ENCODE results near the gene DOCK1.
"Not testable (repeated sequence)": the region's sequence is repeated elsewhere in the genome, so short reads cannot be mapped to it uniquely, and the experiment has no call there.

DOCK1 gene

DNA sequence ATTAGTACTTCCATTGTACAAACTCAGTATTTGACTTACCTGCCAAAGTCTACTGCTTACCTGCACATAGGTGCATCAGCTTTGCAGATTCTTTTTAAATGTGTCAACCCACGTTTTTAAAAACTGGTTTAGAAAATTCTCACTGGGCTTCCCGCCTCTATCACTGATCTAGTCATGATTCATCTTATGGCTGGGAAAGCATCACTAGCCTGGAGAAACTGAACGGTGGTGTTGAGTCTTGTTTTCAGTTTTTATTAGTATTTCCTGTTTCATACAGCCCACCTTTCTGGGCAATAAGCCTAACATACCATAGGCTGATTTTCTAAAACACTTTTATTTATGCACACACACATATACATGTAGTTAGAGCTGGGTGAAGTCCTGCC, 19.7 kb downstream of the DOCK1 start:
- DNase-seq (ENCODE audit: low spot score) = no peak

DNA sequence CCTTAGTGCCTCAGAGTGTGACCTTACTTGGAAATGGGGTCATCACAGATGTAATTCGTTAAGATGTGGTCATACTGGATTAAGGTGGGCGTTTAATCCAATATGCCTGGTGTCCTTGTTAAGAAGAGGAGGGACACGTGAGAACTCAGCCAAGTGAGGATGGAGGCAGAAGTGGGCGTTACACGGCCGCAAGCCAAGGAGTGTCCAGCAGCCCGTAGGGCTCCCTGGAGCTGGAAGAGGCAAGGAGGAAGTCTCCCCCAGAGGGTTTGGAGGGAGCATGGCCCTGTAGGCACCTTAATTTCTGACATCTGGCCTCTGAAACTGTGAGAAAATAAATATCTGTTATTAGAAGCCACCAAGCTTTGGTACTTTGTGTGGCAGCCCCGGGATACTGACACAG, 21.3 kb downstream of the DOCK1 start:
- DNase-seq (ENCODE audit: low spot score) = no peak

DNA sequence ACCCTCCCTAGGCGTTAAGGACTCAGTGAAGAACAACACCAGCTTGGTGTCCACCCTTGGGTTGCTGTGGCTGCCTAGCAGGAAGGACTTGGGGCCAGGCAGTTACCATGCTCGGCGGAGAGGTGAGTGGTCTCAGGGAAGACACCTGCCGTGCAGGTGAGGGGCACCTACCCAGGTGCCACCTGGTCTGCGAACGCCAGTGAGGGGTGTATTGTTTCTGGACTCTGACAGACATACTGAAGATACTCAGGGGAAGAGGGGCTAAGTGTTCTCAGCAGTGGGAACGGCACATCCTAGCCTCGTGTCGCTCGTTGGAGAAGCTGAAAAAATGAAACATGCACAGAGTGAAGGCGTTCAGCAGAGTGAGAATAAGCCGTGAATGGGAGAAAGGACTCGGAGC, 22.6 kb downstream of the DOCK1 start:
- no peak for DNase-seq (ENCODE audit: low spot score)

DNA sequence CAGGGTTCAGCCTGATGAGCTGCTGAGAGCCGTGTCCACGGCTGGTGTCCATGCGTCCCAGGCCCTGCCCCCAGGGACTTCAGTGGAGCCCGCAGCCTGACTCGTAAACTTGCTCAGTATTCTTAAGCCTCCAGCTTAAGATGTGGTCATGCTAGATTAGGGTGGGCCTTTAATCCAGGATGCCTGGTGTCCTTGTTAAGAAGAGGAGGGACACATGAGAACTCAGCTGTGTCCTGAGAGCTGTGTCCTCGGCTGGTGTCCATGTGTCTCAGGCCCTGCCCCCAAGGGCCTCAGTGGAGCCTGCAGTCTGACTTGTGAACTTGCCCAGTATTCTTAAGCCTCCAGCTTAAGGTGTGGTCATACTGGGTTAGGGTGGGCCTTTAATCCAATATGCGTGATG, 23.0 kb downstream of the DOCK1 start:
- DNase-seq (ENCODE audit: low spot score) = no peak

DNA sequence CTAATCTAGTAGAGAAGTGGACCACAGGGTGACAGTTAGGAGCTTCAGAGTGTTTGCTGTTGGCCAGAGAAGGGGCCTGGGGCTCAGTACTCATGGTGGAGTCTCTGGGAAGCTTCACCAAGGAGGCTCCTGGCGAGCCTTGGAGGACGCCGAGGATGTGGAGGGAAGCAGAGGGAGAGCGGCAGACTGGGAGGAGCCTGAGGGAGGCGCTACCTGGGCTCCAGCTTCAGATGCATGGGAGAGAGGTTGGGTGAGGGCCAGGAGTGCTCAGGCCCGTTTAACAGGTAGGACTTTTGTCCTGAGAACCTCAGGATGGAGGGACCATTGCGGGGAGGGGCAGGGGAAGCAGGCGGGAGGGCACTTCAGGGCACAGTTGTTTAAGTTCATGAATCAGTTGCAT, 24.2 kb downstream of the DOCK1 start:
- DNase-seq (ENCODE audit: low spot score) = no peak

DNA sequence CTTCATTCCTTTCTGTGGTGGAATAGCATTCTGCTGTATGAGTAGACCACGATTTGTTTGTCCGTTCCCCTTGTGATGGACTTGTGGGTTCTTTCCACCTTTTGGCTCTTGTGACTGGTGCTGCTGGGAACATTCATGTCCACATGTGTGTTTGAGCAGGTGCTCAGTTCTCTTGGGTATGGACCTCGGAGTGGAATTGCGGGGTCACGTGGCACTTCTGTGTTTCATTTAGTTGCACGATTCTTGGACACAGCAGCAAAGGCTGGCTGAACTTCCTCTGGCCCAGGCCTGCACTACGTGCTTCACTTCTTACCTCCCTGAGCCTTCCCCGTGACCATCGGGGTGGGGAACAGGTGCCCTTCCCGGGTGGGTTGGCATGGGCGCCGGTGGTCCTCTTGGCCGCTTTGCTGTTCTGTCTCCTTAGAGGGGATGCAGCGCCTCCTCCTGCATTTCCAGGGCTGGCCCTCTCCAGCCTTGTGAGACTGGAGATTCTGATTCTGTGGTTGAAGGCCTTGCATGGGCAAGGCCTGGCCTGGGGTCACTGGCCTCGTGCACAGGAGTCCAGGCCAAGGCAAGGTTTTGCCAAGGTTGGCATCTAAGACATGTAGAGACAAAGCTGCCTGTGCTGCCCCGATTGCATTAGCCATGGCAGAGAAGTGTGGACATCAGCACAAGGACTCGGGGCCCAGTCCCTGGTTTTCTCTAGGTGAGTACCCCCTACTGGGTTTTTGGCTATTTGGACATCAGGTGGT, 25.1 kb downstream of the DOCK1 start:
- DNase-seq (ENCODE audit: low spot score) = no peak

DNA sequence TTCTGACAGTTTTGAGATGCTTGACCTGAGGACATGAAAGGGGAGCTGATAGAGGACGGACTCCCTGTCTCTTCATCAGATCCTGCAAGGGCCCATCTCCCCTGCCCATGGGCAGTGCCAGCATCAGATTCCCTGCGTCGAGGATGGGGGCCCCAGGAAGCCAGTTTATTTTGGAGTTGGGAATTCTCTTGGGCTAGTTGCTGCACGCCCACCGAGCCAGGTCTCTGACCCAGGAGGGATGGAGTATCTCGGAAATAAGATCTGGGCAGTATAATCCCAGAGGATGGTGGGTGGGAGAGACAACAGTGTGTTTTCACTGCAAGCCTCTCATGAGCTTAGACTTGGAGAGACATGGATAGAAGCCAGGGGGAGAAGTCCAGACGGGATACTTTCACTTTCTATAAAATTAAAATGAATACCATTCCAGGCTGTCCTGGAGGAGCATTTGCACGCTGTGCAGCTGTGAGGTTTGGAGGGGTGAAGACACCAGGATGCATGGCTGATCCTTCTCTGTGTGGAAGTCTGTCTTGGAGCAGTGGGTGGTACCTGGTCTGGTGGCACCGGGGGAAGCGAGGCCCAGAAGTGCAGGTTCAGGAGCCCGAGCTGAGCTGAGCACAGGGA, 25.8 kb downstream of the DOCK1 start:
- no peak for DNase-seq (ENCODE audit: low spot score)

DNA sequence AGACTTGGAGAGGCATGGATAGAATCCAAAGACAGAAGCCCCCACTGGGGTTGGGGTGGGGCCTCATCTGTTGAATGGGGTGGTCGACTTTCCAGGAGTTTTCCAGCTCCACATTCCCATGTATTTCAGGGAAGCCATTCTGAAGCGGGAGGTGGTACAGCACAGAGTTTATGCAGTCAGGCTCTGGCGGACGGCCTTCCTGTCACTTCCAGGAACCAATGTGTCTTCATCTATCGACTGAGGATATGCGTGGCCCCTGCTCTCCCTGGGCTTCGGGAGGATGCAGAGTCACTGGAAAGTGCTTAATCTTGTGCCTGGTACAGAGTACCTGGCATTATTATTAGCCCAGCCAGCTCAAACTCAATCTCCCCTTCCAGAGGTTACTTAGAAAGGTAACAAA, 26.3 kb downstream of the DOCK1 start:
- DNase-seq (ENCODE audit: low spot score) = no peak

DNA sequence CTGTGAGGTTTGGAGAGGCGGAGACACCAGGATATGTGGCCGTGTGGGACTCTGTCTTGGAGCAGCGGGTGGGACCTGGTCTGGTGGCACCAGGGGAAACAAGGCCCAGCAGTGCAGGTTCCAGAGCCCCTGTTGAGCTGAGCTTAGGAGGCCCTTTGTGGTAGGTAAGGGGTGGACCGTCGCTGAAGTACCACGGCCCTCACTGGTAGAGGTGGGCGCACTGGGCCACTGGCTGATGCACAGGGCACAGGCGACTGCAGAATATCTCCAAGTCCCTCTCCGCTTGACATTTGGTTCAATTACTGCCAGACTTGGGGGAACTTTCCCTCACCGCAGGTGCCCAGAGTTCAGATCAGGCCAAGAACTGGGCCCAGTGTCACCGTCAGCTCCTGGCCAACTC, 27.3 kb downstream of the DOCK1 start:
- DNase-seq (ENCODE audit: low spot score) = no peak

DNA sequence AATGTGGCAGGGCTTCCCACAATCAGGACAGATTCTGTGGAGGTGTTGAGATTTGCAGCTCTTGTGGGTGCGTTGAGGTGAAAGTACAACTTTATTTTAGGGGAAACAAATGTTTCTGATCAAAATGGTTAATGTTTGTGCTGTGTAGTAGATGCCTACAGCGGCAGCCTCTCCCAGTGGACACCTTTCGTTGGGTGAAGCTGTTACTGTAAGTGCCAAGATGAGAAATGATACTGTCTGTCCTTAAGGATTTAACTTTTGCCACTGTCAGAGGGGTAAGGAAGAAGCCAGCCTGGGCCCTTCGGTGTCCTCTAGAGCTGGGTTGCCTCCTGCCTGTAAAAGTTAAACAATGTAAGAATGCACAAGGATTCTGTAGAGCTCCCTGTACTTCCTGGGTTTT, 27.9 kb downstream of the DOCK1 start:
- no peak for DNase-seq (ENCODE audit: low spot score)

DNA sequence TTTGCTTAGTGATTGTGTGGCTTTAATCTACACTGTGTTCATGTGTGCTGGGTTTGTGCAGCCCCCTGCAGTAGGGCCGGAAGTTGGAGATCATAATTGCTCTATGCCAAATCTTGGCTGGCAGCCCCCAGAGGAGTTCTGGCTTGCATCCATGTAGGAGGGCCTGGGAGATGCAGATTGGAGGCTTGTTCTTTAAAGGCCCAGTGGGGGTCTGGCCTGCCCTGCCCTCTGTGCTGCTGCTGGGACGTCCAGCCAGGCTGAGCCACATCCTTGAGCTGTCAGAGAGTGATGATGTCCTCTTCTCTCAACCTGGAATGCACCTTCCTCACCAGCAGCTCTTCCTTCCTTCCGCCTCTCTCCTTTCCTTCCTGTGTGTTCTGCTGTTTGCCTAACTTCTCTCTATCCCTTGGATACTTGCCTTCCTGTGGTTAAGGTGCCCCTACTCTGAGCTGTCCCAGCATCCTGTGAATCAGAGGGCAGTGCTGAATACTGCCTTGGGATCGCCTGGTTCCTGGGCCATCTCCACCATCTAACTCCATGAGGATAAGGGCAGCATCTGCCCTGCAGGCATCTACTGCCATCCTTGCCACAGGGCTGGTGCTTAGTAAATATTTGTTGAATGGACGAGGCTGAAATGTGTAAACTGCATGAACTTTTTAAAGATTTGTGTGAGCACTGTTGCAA, 30.2 kb downstream of the DOCK1 start:
- DNase-seq (ENCODE audit: low spot score) = no peak

DNA sequence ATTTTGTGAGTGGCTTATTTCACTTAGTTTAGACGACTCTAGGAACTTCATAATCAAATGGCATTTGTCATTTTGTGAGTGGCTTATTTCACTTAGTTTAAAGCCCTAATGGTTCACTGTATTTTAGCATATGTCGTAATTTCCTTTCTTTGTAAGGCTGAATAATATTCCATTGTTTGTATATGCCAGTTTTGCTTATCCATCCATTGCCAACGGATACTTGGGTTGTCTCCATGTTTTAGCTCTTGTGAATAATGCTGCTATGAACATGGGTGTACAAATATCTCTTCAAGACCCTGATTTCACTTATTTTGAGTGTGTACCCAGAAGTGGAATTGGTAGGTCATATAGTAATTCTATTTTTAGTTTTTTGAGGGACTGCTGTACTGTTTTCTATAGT, 31.8 kb downstream of the DOCK1 start:
- no peak for DNase-seq (ENCODE audit: low spot score)

DNA sequence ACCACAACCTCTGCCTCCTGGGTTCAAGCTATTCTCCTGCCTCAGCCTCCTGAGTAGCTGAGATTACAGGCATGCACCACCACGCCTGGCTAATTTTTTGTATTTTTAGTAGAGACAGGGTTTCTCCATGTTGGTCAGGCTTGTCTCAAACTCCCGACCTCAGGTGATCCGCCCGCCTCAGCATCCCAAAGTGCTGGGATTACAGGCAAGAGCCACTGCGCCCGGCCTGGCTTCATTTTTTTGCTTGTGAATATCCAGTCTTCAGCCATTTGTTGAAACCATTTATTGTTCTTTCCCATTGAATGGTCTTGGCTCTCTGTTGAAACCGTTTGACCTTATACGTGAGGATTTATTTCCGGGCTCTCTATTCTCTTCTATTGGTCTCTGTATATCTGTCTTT, 32.9 kb downstream of the DOCK1 start:
- not testable (repeated sequence) for DNase-seq (ENCODE audit: low spot score)

DNA sequence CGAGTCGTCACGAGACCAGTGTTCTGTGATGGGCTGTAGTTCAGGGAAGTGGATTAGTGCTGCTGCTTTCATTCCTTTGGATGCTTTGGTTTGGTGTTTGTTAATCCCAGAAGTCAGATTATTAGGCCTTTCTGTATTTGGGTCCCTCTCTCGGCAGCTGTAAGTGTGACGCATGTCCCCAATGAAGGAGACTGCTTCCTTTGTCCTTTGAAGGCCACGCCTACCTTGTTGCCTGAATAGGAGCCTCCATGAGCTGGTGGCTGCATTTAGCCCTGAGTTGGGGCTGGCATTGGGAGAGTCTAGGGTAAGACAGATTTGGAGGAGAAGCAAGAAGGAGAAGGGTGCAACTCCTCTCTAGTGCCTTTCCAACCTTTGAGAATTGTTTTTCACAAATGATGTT, 34.5 kb downstream of the DOCK1 start:
- DNase-seq (ENCODE audit: low spot score) = no peak

DNA sequence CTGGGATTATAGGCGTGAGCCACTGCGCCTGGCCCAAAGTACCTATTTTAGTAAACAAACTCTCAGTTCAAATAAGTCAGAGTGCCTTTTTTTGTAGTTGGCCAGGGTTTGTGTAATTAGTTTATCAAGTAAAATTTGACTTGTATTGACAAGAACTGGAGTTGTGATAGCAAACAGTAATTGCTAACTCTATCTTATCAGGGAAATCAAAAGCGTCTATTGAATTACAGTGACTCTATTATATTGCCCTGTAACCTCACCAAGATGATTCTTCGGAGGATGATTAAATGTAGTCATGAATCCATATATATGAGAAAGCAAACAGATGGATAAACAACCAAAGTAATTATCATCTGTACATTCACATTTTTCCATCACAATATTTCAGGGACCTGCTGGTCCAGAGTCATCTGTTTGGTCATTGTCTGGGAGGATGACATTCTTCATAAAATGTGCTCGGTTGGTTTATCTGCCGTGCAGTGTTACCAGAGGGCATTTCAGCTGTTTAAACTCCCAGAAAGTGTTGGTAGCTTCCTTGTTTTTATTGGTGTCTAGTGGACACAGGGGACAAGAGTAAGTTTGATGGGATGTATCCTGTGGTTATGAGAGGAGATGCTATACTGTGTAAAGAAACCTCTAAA, 35.6 kb downstream of the DOCK1 start:
- DNase-seq (ENCODE audit: low spot score) = no peak

DNA sequence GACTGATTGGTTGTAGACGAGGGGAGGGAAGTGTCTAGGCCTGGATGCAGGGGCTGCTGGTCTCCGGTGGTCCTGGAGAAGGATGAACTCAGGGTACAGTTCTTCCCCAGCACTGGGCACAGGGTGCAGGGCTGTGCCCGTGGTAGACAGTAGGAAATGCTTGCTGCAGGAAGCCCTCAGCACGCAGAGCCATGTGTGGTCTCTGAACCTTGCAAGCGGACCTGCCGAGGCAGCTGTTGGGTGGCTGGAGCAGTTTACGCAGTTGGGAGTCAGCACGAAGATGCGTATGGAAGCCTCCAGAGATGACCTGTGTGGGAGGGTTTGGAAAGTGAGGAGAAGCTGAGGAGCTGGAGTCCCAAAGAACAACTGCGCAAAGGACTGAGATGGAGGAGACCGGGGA, 39.0 kb downstream of the DOCK1 start:
- no peak for DNase-seq (ENCODE audit: low spot score)

DNA sequence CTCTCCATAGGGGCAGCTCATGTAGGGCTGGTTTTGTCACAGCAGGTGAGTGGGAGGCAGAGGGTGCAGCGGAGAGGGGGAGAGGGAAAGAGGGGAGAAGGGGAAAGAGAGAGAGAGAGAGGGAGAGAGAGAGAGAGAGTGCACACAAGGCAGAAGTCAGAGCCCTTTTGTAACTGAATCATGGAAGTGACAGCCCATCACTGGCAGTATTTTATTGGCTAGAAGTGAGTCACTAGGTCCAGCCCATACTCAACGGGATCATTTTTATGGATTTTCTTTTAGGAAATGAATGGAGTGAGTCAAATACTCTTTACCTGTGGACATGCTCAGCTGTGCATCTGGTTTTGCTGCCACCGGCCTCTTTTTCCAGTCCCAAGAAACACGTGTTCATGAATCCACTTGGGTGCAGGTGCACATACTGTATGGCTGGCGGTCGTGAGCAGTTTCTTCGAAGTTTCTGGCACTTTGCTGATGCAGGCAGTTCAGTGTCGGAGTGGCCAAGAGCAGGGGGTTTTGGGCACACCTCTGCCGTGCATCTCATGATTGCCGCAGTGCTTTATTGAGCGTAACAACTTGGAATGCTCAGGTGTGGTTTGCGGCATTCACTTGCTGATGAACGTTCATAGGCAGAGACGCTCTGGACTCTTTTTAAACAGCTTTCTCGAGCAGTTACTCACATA, 40.3 kb downstream of the DOCK1 start:
- DNase-seq (ENCODE audit: low spot score) = no peak

DNA sequence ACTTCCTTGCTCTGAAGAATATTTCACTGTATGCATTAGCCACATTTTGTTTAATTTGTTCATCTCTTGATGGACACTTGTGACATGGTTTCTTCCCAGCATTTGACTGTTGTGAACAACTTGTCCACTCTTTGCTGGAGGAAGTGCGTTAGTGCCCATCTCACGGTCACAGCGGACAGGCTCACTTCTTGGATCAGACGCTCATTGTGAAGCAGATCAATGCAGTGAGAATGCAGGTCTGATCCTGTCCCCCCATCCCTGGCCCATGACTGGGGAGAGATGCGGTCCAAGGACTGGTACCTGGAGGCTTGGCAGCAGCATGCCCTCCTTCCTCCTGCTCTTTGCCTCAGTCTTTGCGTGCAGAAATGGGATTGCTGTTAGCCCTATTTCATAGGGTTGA, 41.5 kb downstream of the DOCK1 start:
- no peak for DNase-seq (ENCODE audit: low spot score)

DNA sequence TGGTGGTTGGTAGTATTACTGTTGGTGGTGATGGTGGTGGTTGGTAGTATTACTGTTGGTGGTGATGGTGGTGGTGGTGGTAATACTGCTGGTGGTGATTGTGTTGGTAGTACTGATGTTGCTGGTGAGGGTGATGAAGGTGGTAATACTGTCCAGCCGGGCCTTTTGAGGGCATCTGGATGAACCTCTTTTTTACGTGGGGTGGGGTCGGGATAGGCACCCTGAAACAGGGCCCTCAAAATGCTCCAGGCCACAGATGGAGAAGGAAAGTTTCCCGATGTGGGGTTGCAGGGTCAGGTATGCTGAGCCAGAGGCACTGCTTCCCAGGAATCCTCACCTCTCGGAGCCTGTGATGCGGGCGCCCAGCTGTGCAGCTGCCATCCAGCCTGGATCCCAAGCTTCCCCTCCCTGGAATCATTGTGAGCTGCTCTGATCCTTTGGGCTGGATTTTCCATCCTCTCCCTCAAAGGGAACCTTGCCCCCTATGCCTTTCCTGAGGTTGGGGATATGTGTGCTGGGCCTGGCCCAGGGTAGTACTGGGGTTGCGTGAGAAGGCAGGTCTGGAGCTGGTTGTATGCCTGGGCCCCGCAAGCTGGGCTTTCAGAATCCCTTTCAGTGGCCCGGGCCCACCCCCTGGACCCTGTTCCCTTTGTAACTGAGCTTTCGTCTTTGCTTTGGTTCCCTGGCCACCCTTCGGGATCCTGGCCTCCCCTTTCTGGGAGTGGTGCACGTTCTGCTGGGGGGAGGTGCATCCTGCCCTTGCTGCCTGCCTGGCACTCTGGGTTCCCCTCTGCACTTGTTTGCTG, 43.3 kb downstream of the DOCK1 start:
- no peak for DNase-seq (ENCODE audit: low spot score)

DNA sequence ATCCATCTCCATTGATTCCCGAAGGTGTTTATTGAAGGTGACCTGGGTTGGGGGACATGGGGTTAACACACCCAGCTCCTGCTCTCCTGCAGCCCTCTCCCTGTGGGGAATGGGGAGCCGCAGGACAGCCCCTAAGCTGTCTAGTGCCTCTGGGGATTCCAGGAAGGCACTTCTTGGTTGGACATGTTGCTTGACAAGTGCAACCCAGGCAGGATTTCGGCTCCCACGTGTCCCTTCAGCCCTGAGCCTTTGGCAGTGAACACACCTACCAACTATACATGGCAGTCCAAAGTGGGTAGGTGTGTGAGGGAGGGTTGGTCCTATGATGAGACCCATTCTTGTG, 43.9 kb downstream of the DOCK1 start:
- no peak for DNase-seq (ENCODE audit: low spot score)

DNA sequence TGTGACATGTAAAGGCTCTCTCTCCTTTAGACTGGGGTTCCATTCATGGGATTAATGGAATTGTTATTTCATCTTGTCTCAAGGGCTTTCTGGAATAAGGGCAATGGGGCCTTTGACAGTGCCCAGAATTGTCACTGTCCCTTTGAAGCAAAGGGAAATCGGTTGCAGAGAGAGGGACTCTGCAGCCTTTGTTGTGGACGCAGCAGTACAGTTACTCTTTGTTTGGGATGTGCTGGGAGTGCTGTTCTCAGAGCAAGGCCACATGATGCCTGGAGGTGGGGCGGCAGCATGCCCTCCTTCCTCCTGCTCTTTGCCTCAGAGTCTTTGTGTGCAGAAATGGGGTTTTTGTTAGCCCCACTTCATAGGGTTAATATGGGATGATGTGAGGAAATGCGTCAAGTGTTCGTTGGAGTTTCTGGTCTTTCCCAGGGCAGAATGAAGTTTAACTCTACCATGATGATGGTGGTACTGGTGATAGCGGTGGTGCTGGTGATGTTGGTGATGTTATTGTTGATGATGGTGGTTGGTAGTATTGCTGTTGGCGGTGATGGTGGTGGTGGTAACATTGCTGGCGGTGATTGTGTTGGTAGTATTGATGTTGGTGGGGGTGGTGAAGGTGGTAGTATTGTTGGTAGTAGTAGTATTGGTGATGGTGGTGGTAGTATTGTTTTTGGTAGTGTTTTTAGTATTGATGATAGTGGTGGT, 45.3 kb downstream of the DOCK1 start:
- DNase-seq (ENCODE audit: low spot score) = no peak

All from hematopoietic multipotent progenitor cell treated with erythropoietin and hydrocortisone succinate and interleukin-3 and kit ligand, for 15 days (in vitro differentiated cells).